Naive thymus-derived CD4-positive, alpha-beta T cell (primary cell): ENCODE measurements around the gene PFDN2. TPM values are rescaled to one million over a fixed set of nuclear protein-coding genes. Genes with fewer than 3 reads are reported as not detected.

ENCODE experiments used
- ATAC-seq: fragments of 150-1000 bp; cut with Tn5 transposase; 2 replicates; pipeline ENCODE4 v1.10.0; 2021; ENCODE audit warnings: mild to moderate bottlenecking, moderate library complexity
- CTCF ChIA-PET: fragments of 350-600 bp; sonication (Branson Sonifier 250); formaldehyde crosslinking; loops from one replicate; lab custom pipeline; 2021; ENCODE audit warnings: antibody characterized with exemption; lab: Charles Lee
- POLR2A ChIA-PET: fragments of 350-600 bp; sonication (Branson Sonifier 250); formaldehyde crosslinking; loops from one replicate; lab custom pipeline; 2021; ENCODE audit warnings: antibody characterized with exemption, inconsistent platforms; lab: Charles Lee
- DNase-seq, 9 donors: peaks; one replicate each; pipeline versions ENCODE4 v3.0.0 to v3.0.0-alpha.2; 2020 to 2022; ENCODE audit warnings: mixed read lengths in 1 of 9
- H3K27ac ChIP-seq: one replicate; pipeline ENCODE4 v1.7.0; 2013; ENCODE audit warnings: mild to moderate bottlenecking, low read depth, low read length, moderate library complexity
- H3K27me3 ChIP-seq, 2 donors: one replicate each; pipeline ENCODE4 v1.7.0; 2013; ENCODE audit warnings: low read length in 2 of 2, mild to moderate bottlenecking in 2 of 2, moderate library complexity in 2 of 2; ENCODE audit not compliant: control insufficient read depth in 2 of 2, insufficient read depth in 2 of 2
- H3K36me3 ChIP-seq, 3 experiments: 1 replicate in 2 of 3; 2 replicates in 1 of 3; pipeline ENCODE4 v1.7.0; 2013; ENCODE audit warnings: low read length in 3 of 3, mild to moderate bottlenecking in 3 of 3, moderate library complexity in 1 of 3; ENCODE audit not compliant: insufficient read depth in 3 of 3, control insufficient read depth in 2 of 3
- H3K4me1 ChIP-seq, 2 donors: one replicate each; pipeline ENCODE4 v1.7.0; 2013; ENCODE audit warnings: low read length in 2 of 2, mild to moderate bottlenecking in 2 of 2, moderate library complexity in 1 of 2; ENCODE audit not compliant: control insufficient read depth in 2 of 2, insufficient read depth in 2 of 2
- H3K4me3 ChIP-seq: 2 replicates; pipeline ENCODE4 v1.7.0; 2013; ENCODE audit warnings: mild to moderate bottlenecking, low read length
- H3K9me3 ChIP-seq, 3 experiments: 1 replicate in 2 of 3; 2 replicates in 1 of 3; pipeline ENCODE4 v1.7.0; 2013; ENCODE audit warnings: low read length in 3 of 3; ENCODE audit not compliant: control insufficient read depth in 2 of 3
- H3K27ac Mint-ChIP-seq, 9 donors: one replicate each; pipeline ENCODE4 v1.8.0; 2020 to 2022; ENCODE audit warnings: mixed read lengths in 9 of 9, mild to moderate bottlenecking in 8 of 9, moderate library complexity in 5 of 9, inconsistent platforms in 2 of 9
- H3K27me3 Mint-ChIP-seq, 5 donors: one replicate each; pipeline ENCODE4 v1.8.0; 2021 to 2022; ENCODE audit warnings: mixed read lengths in 5 of 5, mild to moderate bottlenecking in 1 of 5
- H3K36me3 Mint-ChIP-seq, 5 donors: one replicate each; pipeline ENCODE4 v1.8.0; 2020 to 2022; ENCODE audit warnings: mixed read lengths in 5 of 5, mild to moderate bottlenecking in 3 of 5, inconsistent platforms in 1 of 5
- H3K4me1 Mint-ChIP-seq, 7 donors: one replicate each; pipeline ENCODE4 v1.8.0; 2020 to 2022; ENCODE audit warnings: mixed read lengths in 7 of 7, mild to moderate bottlenecking in 3 of 7, inconsistent platforms in 1 of 7
- H3K4me3 Mint-ChIP-seq, 10 donors: one replicate each; pipeline ENCODE4 v1.8.0; 2020 to 2022; ENCODE audit warnings: mild to moderate bottlenecking in 10 of 10, mixed read lengths in 10 of 10, moderate library complexity in 6 of 10, inconsistent platforms in 2 of 10
- H3K9me3 Mint-ChIP-seq, 11 donors: one replicate each; pipeline ENCODE4 v1.8.0; 2020 to 2022; ENCODE audit warnings: mixed read lengths in 11 of 11, mild to moderate bottlenecking in 4 of 11, inconsistent platforms in 1 of 11, moderate library complexity in 1 of 11
- intact Hi-C, 2 donors: fragments of 100-400 bp; cut with micrococcal nuclease; formaldehyde crosslinking; loops; one replicate each; pipeline ENCODE4 v1.15.1; 2023
- polyA plus RNA-seq, 2 donors: library from polyadenylated mRNA; unstranded; fragments of 300-500 nt; fragmentation: Illumina TruSeq; gene quantifications; one replicate each; pipeline ENCODE4 v1.2.3, GENCODE V29; 2021
- total RNA-seq, 6 experiments: library from RNA in 5 of 6; stranded (reverse) in 5 of 6; gene quantifications; 1 replicate in 5 of 6; 2 replicates in 1 of 6; pipeline ENCODE4 v1.2.3 and lab custom pipeline; 2021 to 2026

Gene PFDN2
- total and polyA plus RNA-seq, 7 experiments from 2014 or later = 32.0 to 84.0 (median 37.1) TPM

DNA sequence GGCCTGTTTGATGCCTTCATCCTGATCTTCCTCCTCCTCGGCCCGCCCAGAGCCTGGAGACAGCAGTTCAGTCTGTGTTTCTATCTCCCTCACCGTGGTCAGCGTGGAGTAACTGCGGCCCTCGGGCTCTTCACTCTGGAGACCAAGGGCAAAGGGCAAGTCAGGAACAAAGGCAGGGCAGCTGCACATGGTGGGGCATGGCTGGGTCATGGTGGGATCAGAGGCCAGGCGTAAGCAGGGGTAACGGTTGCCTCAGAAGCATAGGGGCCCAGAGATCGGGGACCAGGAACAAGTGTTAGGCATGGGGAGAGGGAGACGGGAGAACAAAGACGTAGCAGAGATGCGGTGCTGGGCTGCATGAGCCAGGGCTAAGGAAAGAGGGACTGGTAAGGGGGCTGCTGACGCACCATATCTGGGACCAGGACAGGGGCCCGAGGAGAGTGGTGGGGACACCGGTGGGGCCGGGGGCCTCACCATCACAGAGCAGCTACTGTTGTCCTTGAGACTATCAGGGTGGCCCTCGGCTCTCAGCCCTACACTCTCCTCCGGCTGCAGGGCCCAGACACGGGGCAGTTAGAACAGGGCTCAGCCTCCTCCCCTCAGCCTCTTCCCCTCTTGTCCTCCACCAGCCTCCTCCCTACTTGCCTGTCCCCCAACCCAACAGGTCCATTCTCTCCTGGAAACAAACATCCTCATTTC is 44.9 kb downstream of the PFDN2 start:
- no peaks in the 10 kb centered on the region for H3K9me3 ChIP-seq
- H3K36me3 ChIP-seq = peaks cover 0 to 8% (median 0%) of the 10 kb centered on the region in 3 experiments
- Mint-ChIP-seq H3K4me1 (peaks cover 12 to 39% (median 34%) of the 10 kb centered on the region in 7 donors), H3K36me3 (peaks cover 0 to 17% (median 2%) of the 10 kb centered on the region in 5 donors), H3K4me3 (no peak overlapping the region), H3K9me3 (peaks cover 0 to 1% (median 0%) of the 10 kb centered on the region in 11 donors), H3K27me3 (no peaks in the 10 kb centered on the region), H3K27ac (peak overlapping the region in 5 of 9 donors; percentile 25 to 95 (median 65))
- intact Hi-C loops = no loop called here
- no peaks in the 10 kb centered on the region for H3K27me3 ChIP-seq
- H3K4me3 ChIP-seq = no peak overlapping the region
- ATAC-seq (no peak), DNase-seq (no peak)
- POLR2A ChIA-PET = interaction anchor here (1.1 to 10.9 kb wide), 2 partner anchors 24 to 28 kb away, joined by 3 to 377 read pairs; partner anchors contain the start of genes TSTD1 and USF1
- CTCF ChIA-PET = interaction anchor here (0.6 to 6.7 kb wide), 7 partner anchors 7 to 32 kb away, joined by 3 to 120 read pairs (median 4); partner anchors contain the start of genes KLHDC9, NECTIN4, TSTD1 and USF1
- no peak overlapping the region for H3K27ac ChIP-seq
- H3K4me1 ChIP-seq = peaks cover 10 to 25% of the 10 kb centered on the region in 2 donors

GRCh38 chr1:161071886-161072371 is 45.9 kb downstream of the PFDN2 start:
- intact Hi-C loops = loop anchor here in 1 of 2 donors (1.0 kb wide), 1 partner anchor 67 kb away; no protein-coding TSS in a partner anchor
- DNase-seq (peak; percentile 18 to 50 (median 43)), ATAC-seq (no peak)
- ChIA-PET CTCF (interaction anchor here (0.7 to 6.7 kb wide), 4 partner anchors 26 to 105 kb away, joined by 3 to 120 read pairs (median 39); partner anchors contain the start of genes KLHDC9, TSTD1 and USF1), POLR2A (interaction anchor here (0.5 to 10.9 kb wide), 6 partner anchors 16 to 237 kb away, joined by 3 to 377 read pairs (median 20); partner anchors contain the start of genes DEDD, KLHDC9, TSTD1 and USF1)
- peaks cover 19 to 31% of the 10 kb centered on the region in 2 donors for H3K4me1 ChIP-seq
- no peaks in the 10 kb centered on the region for H3K27me3 Mint-ChIP-seq
- no peaks in the 10 kb centered on the region for H3K27me3 ChIP-seq
- H3K36me3 Mint-ChIP-seq = peaks cover 3 to 25% (median 6%) of the 10 kb centered on the region in 5 donors
- H3K27ac ChIP-seq = no peak overlapping the region
- H3K27ac Mint-ChIP-seq = peak overlapping the region; percentile 27 to 99 (median 91)
- H3K9me3 Mint-ChIP-seq = peaks cover 0 to 1% (median 0%) of the 10 kb centered on the region in 11 donors
- peaks cover 0 to 8% (median 0%) of the 10 kb centered on the region in 3 experiments for H3K36me3 ChIP-seq
- H3K4me3 ChIP-seq = no peak overlapping the region
- H3K9me3 ChIP-seq = no peaks in the 10 kb centered on the region
- peak overlapping the region in 4 of 10 donors; percentile 11 to 46 (median 19) for H3K4me3 Mint-ChIP-seq
- peaks cover 21 to 47% (median 42%) of the 10 kb centered on the region in 7 donors for H3K4me1 Mint-ChIP-seq

DNA sequence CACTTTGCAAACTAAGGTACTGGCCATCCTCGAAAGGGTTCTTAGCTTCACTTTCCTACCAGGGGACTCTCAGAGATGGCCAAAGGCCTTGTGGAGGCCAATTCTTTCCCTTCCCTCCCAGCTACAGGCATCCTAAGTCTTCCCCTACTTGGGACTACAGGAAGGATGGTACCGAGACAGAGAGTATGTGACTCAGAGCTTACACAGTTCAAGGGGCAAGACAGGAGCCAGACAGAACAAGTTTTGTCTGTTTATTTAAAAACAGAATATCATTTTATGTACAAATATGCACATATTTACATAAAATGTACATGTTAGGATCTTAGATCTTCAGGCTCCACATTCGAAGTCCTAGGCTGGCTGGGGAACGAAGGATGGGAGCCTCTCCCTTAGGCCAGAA is 47.1 kb downstream of the PFDN2 start:
- no peak for DNase-seq
- H3K4me1 ChIP-seq = peaks cover 30 to 41% of the 10 kb centered on the region in 2 donors
- H3K4me3 ChIP-seq = no peak overlapping the region
- intact Hi-C loops = loop anchor here (1.0 kb wide), 5 partner anchors 27 to 233 kb away; partner anchors contain the start of gene UFC1 (in 1 of the 2)
- peaks cover 0 to 1% (median 0%) of the 10 kb centered on the region in 11 donors for H3K9me3 Mint-ChIP-seq
- H3K36me3 Mint-ChIP-seq = peaks cover 6 to 32% (median 10%) of the 10 kb centered on the region in 5 donors
- peaks cover 27 to 57% (median 50%) of the 10 kb centered on the region in 7 donors for H3K4me1 Mint-ChIP-seq
- POLR2A ChIA-PET = interaction anchor here (0.7 to 10.9 kb wide), 14 partner anchors 10 to 327 kb away, joined by 3 to 377 read pairs (median 9); partner anchors contain the start of genes DEDD, KLHDC9, NIT1 and PFDN2
- H3K27me3 Mint-ChIP-seq = no peaks in the 10 kb centered on the region
- H3K27ac Mint-ChIP-seq = peak overlapping the region; percentile 83 to 99 (median 95)
- peak overlapping the region in 7 of 10 donors; percentile 32 to 99 (median 54) for H3K4me3 Mint-ChIP-seq
- no peak for ATAC-seq
- CTCF ChIA-PET = interaction anchor here (0.7 to 6.7 kb wide), 10 partner anchors 8 to 233 kb away, joined by 3 to 120 read pairs (median 5); partner anchors contain the start of genes KLHDC9, TSTD1 and USF1
- H3K27ac ChIP-seq = peak overlapping the region; percentile 93
- no peaks in the 10 kb centered on the region for H3K9me3 ChIP-seq
- no peaks in the 10 kb centered on the region for H3K27me3 ChIP-seq
- H3K36me3 ChIP-seq = peaks cover 0 to 14% (median 4%) of the 10 kb centered on the region in 3 experiments

DNA sequence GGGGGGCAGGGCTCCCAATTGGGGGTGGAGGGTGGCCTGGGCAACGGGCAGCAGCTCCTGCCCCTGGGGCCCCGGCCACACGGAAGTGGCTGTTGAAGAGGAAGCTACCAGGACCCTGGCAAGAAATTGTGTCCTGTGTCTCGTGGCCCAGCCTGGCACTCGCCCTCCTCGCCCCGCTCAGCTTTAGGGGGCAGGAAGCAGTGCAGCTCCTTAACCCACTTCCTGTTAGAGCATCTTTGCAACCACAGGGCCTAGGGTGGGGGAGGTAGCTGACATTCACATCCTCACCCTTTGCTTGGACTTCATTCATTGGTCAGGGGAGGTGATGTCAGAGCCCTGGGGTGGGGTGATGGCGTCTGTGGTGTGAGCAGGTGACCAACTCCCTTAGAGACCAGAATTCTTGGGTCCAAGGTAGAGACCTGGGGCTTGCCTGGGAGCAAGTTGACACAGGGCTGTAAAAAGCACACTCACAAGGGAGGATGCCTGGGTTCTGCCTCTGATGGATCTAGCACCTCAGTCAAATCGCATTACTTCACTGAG is 48.0 kb downstream of the PFDN2 start, which contains the start of gene ARHGAP30:
Gene ARHGAP30 (minus strand): TSS at position 161 of the 540 bp plus-strand sequence. CDS start 267 bp downstream, outside the sequence.
- H3K36me3 Mint-ChIP-seq = peaks cover 6 to 32% (median 10%) of the 10 kb centered on the region in 5 donors
- Histone ChIP-seq H3K4me3 (peak within 1 kb of the TSS; percentile 95), H3K9me3 (no peaks in the 10 kb centered on the region), H3K4me1 (peaks cover 37 to 47% of the 10 kb centered on the region in 2 donors), H3K36me3 (peaks cover 0 to 18% (median 4%) of the 10 kb centered on the region in 3 experiments), H3K27me3 (no peaks in the 10 kb centered on the region), H3K27ac (peak within 1 kb of the TSS; percentile 93)
- intact Hi-C loops = loop anchor here (1.0 kb wide), 7 partner anchors 10 to 232 kb away; partner anchors contain the start of genes F11R (in 1 of the 2) and UFC1 (in 1 of the 2)
- no peaks in the 10 kb centered on the region for H3K27me3 Mint-ChIP-seq
- peak within 1 kb of the TSS; percentile 91 to 99 (median 95) for H3K27ac Mint-ChIP-seq
- POLR2A ChIA-PET = interaction anchor here (0.6 to 10.9 kb wide), 25 partner anchors 9 to 245 kb away, joined by 3 to 377 read pairs (median 6); partner anchors contain the start of genes DEDD, F11R, KLHDC9 and NIT1
- peaks cover 0 to 1% (median 0%) of the 10 kb centered on the region in 11 donors for H3K9me3 Mint-ChIP-seq
- H3K4me1 Mint-ChIP-seq = peaks cover 31 to 65% (median 54%) of the 10 kb centered on the region in 7 donors
- H3K4me3 Mint-ChIP-seq = peak within 1 kb of the TSS; percentile 88 to 100 (median 98)
- peak; percentile 55 to 89 (median 87) for DNase-seq
- CTCF ChIA-PET = interaction anchor here (0.5 to 6.7 kb wide), 11 partner anchors 15 to 394 kb away, joined by 3 to 120 read pairs (median 5); partner anchors contain the start of genes KLHDC9, TSTD1 and USF1
- peak; percentile 86 for ATAC-seq

- intact Hi-C loops = loop anchor here (1.0 kb wide), 4 partner anchors 10 to 232 kb away; partner anchors contain the start of gene F11R (in 1 of the 2)
Observed at GRCh38 chr1:161069241-161069640, 48.6 kb downstream of the PFDN2 start.

More at GRCh38 chr1:161069241-161069640, 48.6 kb downstream of the PFDN2 start:
- Mint-ChIP-seq H3K36me3 (peaks cover 6 to 38% (median 14%) of the 10 kb centered on the region in 5 donors), H3K4me3 (peak overlapping the region; percentile 88 to 100 (median 98)), H3K9me3 (no peaks in the 10 kb centered on the region), H3K4me1 (peaks cover 37 to 71% (median 59%) of the 10 kb centered on the region in 7 donors), H3K27me3 (no peaks in the 10 kb centered on the region), H3K27ac (peak overlapping the region; percentile 91 to 99 (median 95))
- peaks cover 0 to 24% (median 4%) of the 10 kb centered on the region in 3 experiments for H3K36me3 ChIP-seq
- POLR2A ChIA-PET = interaction anchor here (0.6 to 10.9 kb wide), 24 partner anchors 9 to 258 kb away, joined by 3 to 377 read pairs (median 7); partner anchors contain the start of genes DEDD, F11R, KLHDC9 and NIT1
- peaks cover 43 to 52% of the 10 kb centered on the region in 2 donors for H3K4me1 ChIP-seq
- no peak for ATAC-seq
- H3K27me3 ChIP-seq = no peaks in the 10 kb centered on the region
- peak overlapping the region; percentile 93 for H3K27ac ChIP-seq
- H3K9me3 ChIP-seq = no peaks in the 10 kb centered on the region
- H3K4me3 ChIP-seq = peak overlapping the region; percentile 95
- peak in 3 of 9 donors; percentile 5 to 14 (median 14) for DNase-seq
- CTCF ChIA-PET = interaction anchor here (0.7 to 6.7 kb wide), 7 partner anchors 14 to 394 kb away, joined by 3 to 120 read pairs (median 8); partner anchors contain the start of genes KLHDC9, TSTD1 and USF1
